ENCODE measurements around the gene SFTPB.

SFTPB gene

GRCh38 chr2:85684806-85685205, 16.8 kb upstream of the SFTPB start:
- Histone ChIP-seq H3K9me3 (ENCODE audit: low read depth, low read length) (no peaks in the 10 kb centered on the region), H3K4me3 (no peak overlapping the region), H3K27ac (no peak overlapping the region), H3K9ac (ENCODE audit: insufficient read length) (no peak overlapping the region), H3K36me3 (ENCODE audit: insufficient read depth, low read length) (no peaks in the 10 kb centered on the region)
- TF ChIP-seq EZH2 (IDR thresholded peaks at IDR 0.05), result no peak
- DNase-seq (ENCODE audit: low read depth, low spot score), result no peak

- no peak overlapping the region for H3K27ac ChIP-seq
- no peak overlapping the region for H3K4me3 ChIP-seq
- H3K36me3 ChIP-seq (ENCODE audit: insufficient read depth, low read length), result no peaks in the 10 kb centered on the region
- no peak for TF ChIP-seq FOXP2 (optimal IDR thresholded peaks at IDR 0.05; ENCODE audit: control extremely low read depth, extremely low read length, insufficient read depth)
- no peak for DNase-seq (ENCODE audit: low read depth, low spot score)
- H3K9me3 ChIP-seq (ENCODE audit: low read depth, low read length), result no peaks in the 10 kb centered on the region
- H3K9ac ChIP-seq (ENCODE audit: insufficient read length), result no peak overlapping the region
Observed at GRCh38 chr2:85684380-85684779, 16.4 kb upstream of the SFTPB start.

- H3K4me3 ChIP-seq, result no peak overlapping the region
- no peak for DNase-seq (ENCODE audit: low read depth, low spot score)
- no peaks in the 10 kb centered on the region for H3K36me3 ChIP-seq (ENCODE audit: insufficient read depth, low read length)
- no peaks in the 10 kb centered on the region for H3K9me3 ChIP-seq (ENCODE audit: low read depth, low read length)
- no peak for TF ChIP-seq POLR2AphosphoS5 (IDR thresholded peaks at IDR 0.05; ENCODE audit: borderline replicate concordance, low read depth, low read length)
- TF ChIP-seq EZH2 (IDR thresholded peaks at IDR 0.05), result no peak
- TF ChIP-seq FOXP2 (optimal IDR thresholded peaks at IDR 0.05; ENCODE audit: control extremely low read depth, extremely low read length, insufficient read depth), result no peak
- H3K27ac ChIP-seq, result no peak overlapping the region
- no peak overlapping the region for H3K9ac ChIP-seq (ENCODE audit: insufficient read length)
Observed at GRCh38 chr2:85682378-85682777, 14.4 kb upstream of the SFTPB start.

DNA sequence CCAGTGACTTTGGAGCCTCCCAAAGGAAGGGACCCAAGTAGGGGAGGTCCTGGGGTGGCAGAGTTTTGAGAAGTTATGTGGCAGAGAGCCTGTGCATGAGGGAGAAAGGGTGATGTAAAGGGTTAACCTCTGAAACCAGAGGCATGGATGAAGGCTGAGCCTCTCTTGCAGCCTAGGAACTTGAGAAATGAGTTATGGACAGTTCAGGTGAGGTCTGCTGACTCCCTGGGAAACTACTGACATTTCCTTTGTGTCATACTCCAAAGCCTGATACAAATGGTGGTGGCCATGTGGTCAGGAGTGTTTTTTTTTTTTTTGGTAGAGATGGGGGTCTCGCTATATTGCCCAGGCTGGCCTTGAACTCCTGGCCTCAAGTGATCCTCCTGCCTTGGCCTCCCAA, 13.8 kb upstream of the SFTPB start:
- Histone ChIP-seq H3K36me3 (ENCODE audit: insufficient read depth, low read length) (no peaks in the 10 kb centered on the region), H3K4me3 (no peak overlapping the region), H3K9ac (ENCODE audit: insufficient read length) (no peak overlapping the region), H3K9me3 (ENCODE audit: low read depth, low read length) (no peaks in the 10 kb centered on the region), H3K27ac (no peak overlapping the region)
- TF ChIP-seq EZH2 (IDR thresholded peaks at IDR 0.05) (no peak), FOXP2 (optimal IDR thresholded peaks at IDR 0.05; ENCODE audit: control extremely low read depth, extremely low read length, insufficient read depth) (no peak), POLR2AphosphoS5 (IDR thresholded peaks at IDR 0.05; ENCODE audit: borderline replicate concordance, low read depth, low read length) (no peak)
- no peak for DNase-seq (ENCODE audit: low read depth, low spot score)

GRCh38 chr2:85681372-85681763, 13.4 kb upstream of the SFTPB start:
- H3K27ac ChIP-seq, result no peak overlapping the region
- H3K9me3 ChIP-seq (ENCODE audit: low read depth, low read length), result no peaks in the 10 kb centered on the region
- no peak overlapping the region for H3K4me3 ChIP-seq
- no peak overlapping the region for H3K9ac ChIP-seq (ENCODE audit: insufficient read length)
- DNase-seq (ENCODE audit: low read depth, low spot score), result no peak
- no peak for TF ChIP-seq EZH2 (IDR thresholded peaks at IDR 0.05)
- TF ChIP-seq FOXP2 (optimal IDR thresholded peaks at IDR 0.05; ENCODE audit: control extremely low read depth, extremely low read length, insufficient read depth), result no peak
- TF ChIP-seq POLR2AphosphoS5 (IDR thresholded peaks at IDR 0.05; ENCODE audit: borderline replicate concordance, low read depth, low read length), result no peak
- no peaks in the 10 kb centered on the region for H3K36me3 ChIP-seq (ENCODE audit: insufficient read depth, low read length)

DNA sequence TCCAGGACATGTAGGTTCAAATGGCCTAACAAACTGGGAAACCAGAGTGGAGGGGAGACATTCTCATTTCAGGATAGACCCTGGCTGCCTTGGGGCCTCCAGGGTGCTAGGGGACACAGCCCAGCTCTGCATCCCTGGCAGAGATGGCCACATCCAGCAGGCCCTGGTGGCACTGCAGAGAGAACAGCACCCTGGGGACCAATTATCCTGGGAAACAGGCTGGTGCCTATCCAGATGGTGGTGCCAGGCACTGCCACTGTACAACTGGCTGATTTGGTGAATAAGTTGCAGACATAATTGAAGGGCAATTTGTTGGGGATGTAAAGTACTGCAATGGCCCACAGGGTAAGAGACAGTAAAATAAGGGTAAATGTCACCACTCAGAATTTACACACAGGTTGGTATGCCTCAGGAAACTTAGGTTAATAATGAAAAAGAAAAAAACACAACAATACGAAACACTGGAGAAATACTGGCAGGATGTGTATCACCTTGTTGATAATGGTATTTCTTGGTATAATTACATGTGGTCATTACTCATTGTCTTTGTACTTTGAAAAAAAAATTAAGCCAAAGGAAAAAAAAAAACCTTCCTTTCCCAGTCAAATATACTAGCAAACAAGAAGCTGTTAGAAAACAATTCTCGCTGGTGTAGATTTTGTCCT, 12.8 kb upstream of the SFTPB start:
- TF ChIP-seq FOXP2 (optimal IDR thresholded peaks at IDR 0.05; ENCODE audit: control extremely low read depth, extremely low read length, insufficient read depth) (no peak), POLR2AphosphoS5 (IDR thresholded peaks at IDR 0.05; ENCODE audit: borderline replicate concordance, low read depth, low read length) (no peak), EZH2 (IDR thresholded peaks at IDR 0.05) (no peak)
- Histone ChIP-seq H3K27ac (no peak overlapping the region), H3K9ac (ENCODE audit: insufficient read length) (no peak overlapping the region), H3K4me3 (no peak overlapping the region), H3K36me3 (ENCODE audit: insufficient read depth, low read length) (no peaks in the 10 kb centered on the region), H3K9me3 (ENCODE audit: low read depth, low read length) (no peaks in the 10 kb centered on the region)
- DNase-seq (ENCODE audit: low read depth, low spot score), result no peak

DNA sequence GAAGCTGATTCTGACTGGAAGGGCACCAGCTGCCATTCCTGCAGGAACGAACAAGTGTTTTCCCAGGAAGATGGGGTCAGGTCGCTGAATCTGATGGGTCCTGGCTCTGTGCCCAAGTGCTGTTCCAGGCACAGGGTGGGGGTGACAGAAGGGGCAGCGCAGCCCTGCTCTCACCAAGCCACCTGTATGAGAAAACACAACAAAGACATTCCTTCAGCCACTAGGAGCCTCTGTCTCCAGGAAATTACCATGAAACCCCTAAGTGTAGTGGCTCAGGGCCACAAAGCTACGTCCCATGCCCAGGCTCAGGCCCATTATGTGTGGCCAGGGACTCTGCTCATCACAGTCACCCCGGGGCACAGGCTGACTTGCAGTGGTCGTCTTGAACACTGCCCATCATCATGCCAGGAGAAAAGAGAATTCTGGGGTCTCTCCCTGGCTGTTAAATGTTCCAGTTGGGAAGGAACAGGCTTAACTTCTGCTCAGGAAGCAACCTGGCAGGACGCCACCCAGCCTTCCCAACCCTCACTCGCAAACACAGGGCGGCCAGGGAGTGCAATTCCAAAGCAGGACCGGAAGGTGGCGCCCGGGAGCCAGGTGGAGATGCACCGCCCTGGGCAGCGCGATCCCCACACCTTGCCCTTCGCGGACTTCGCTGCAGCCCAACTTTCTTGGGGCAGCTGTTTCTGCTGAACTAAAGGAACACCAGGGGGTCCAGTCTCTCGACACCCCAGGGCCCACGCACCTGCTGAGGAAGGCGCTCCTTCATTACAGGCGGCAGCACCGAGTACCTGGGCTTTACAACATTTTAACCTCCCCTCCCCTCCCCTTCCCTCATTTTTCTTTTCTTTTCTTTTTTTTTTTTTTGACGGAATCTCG, 11.0 kb upstream of the SFTPB start:
- H3K4me3 ChIP-seq, result no peak overlapping the region
- TF ChIP-seq EZH2 (IDR thresholded peaks at IDR 0.05) (no peak), POLR2AphosphoS5 (IDR thresholded peaks at IDR 0.05; ENCODE audit: borderline replicate concordance, low read depth, low read length) (no peak), FOXP2 (optimal IDR thresholded peaks at IDR 0.05; ENCODE audit: control extremely low read depth, extremely low read length, insufficient read depth) (no peak)

DNA sequence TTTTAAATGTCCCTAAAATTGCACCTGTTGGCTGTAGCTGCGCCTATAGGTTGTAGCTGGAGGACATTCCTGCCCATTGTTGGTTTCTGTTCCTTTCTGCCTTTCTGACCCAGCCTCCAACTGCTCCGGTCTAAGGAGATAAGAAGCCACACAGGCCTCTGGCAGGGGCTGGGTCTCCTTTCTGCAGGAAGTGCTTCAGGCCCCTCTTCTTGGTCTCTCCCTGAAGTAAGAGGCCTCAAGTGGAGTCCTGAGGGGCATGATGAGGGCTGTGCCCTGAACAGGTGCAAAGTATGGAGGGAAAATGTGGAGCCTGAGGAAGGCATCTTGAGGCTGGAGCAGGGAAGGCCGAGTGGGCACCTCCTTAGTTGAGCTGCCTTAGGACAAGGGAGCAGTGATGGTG, 10.4 kb upstream of the SFTPB start:
- Histone ChIP-seq H3K4me3 (no peak overlapping the region), H3K36me3 (ENCODE audit: insufficient read depth, low read length) (no peaks in the 10 kb centered on the region), H3K9ac (ENCODE audit: insufficient read length) (no peak overlapping the region), H3K27ac (no peak overlapping the region), H3K9me3 (ENCODE audit: low read depth, low read length) (no peaks in the 10 kb centered on the region)
- no peak for DNase-seq (ENCODE audit: low read depth, low spot score)
- TF ChIP-seq FOXP2 (optimal IDR thresholded peaks at IDR 0.05; ENCODE audit: control extremely low read depth, extremely low read length, insufficient read depth), result no peak
- no peak for TF ChIP-seq EZH2 (IDR thresholded peaks at IDR 0.05)
- no peak for TF ChIP-seq POLR2AphosphoS5 (IDR thresholded peaks at IDR 0.05; ENCODE audit: borderline replicate concordance, low read depth, low read length)

More for the DNA sequence above, 11.0 kb upstream of the SFTPB start:
- Histone ChIP-seq H3K36me3 (ENCODE audit: insufficient read depth, low read length) (no peaks in the 10 kb centered on the region), H3K27ac (no peak overlapping the region), H3K9ac (ENCODE audit: insufficient read length) (no peak overlapping the region), H3K9me3 (ENCODE audit: low read depth, low read length) (no peaks in the 10 kb centered on the region)
- DNase-seq (ENCODE audit: low read depth, low spot score), result no peak

Measured in SK-N-MC (cell line).